Measurements from ENCODE around the gene MINDY4.

Gene MINDY4

GRCh38 chr7:30862995-30863705 lies 91.9 kb downstream of the MINDY4 start:
- DNase-seq (ENCODE audit: low read depth) = no peak
- TF ChIP-seq CTCF (IDR thresholded peaks at IDR 0.05; ENCODE audit: control insufficient read depth, insufficient read depth, low read depth, low read length, missing control alignments) = no peak
- H3K4me3 ChIP-seq (ENCODE audit: control insufficient read depth, low read depth, low read length) = no peak overlapping the region

GRCh38 chr7:30863706-30864035 lies 92.5 kb downstream of the MINDY4 start:
- TF ChIP-seq CTCF (IDR thresholded peaks at IDR 0.05; ENCODE audit: control insufficient read depth, insufficient read depth, low read depth, low read length, missing control alignments) = no peak
- DNase-seq (ENCODE audit: low read depth) = no peak
- H3K4me3 ChIP-seq (ENCODE audit: control insufficient read depth, low read depth, low read length) = no peak overlapping the region

- DNase-seq (ENCODE audit: low read depth) = no peak
- no peak for TF ChIP-seq CTCF (IDR thresholded peaks at IDR 0.05; ENCODE audit: control insufficient read depth, insufficient read depth, low read depth, low read length, missing control alignments)
- no peak overlapping the region for H3K4me3 ChIP-seq (ENCODE audit: control insufficient read depth, low read depth, low read length)
Measured at GRCh38 chr7:30864101-30864500, 92.9 kb downstream of the MINDY4 start.

- DNase-seq (ENCODE audit: low read depth) = no peak
- TF ChIP-seq CTCF (IDR thresholded peaks at IDR 0.05; ENCODE audit: control insufficient read depth, insufficient read depth, low read depth, low read length, missing control alignments) = no peak
Measured at GRCh38 chr7:30865076-30865475, 93.9 kb downstream of the MINDY4 start.

GRCh38 chr7:30865821-30866220 lies 94.6 kb downstream of the MINDY4 start:
- TF ChIP-seq CTCF (IDR thresholded peaks at IDR 0.05; ENCODE audit: control insufficient read depth, insufficient read depth, low read depth, low read length, missing control alignments) = no peak
- DNase-seq (ENCODE audit: low read depth) = no peak
- H3K4me3 ChIP-seq (ENCODE audit: control insufficient read depth, low read depth, low read length) = no peak overlapping the region

More at GRCh38 chr7:30865076-30865475, 93.9 kb downstream of the MINDY4 start:
- no peak overlapping the region for H3K4me3 ChIP-seq (ENCODE audit: control insufficient read depth, low read depth, low read length)

GRCh38 chr7:30866939-30867338 lies 95.7 kb downstream of the MINDY4 start:
- no peak overlapping the region for H3K4me3 ChIP-seq (ENCODE audit: control insufficient read depth, low read depth, low read length)
- DNase-seq (ENCODE audit: low read depth) = no peak
- TF ChIP-seq CTCF (IDR thresholded peaks at IDR 0.05; ENCODE audit: control insufficient read depth, insufficient read depth, low read depth, low read length, missing control alignments) = no peak
